22Rv1 (cell line): ENCODE data around the gene RHOD.
A peak's percentile ranks its signal among the peaks of the same experiment; 100 is the strongest.

Experiments
- H3K27ac ChIP-seq: fragments of 450-650 bp; 2 replicates; pipeline ENCODE4 v1.5.1; 2017
- CTCF ChIP-seq: fragments of 450-650 bp; IDR thresholded peaks from 2 replicates; pipeline ENCODE4 v1.5.1; 2017; ENCODE audit warnings: mild to moderate bottlenecking
- ZFX ChIP-seq: fragments of 450-650 bp; IDR thresholded peaks from 2 replicates; pipeline ENCODE4 v1.6.1; 2017; ENCODE audit warnings: antibody characterized with exemption, borderline replicate concordance

Gene RHOD

GRCh38 chr11:67054836-67055523 is 1.7 kb upstream of the RHOD start:
- TF ChIP-seq CTCF (no peak), ZFX (no peak)
- peak overlapping the region; percentile 85 for H3K27ac ChIP-seq

GRCh38 chr11:67055812-67056211 is 835 bp upstream of the RHOD start:
- TF ChIP-seq ZFX, result no peak
- peak overlapping the region; percentile 85 for H3K27ac ChIP-seq

GRCh38 chr11:67057205-67057672 is 592 bp downstream of the RHOD start:
- no peak overlapping the region for H3K27ac ChIP-seq
- TF ChIP-seq CTCF (no peak), ZFX (no peak)

- H3K27ac ChIP-seq, result no peak overlapping the region
- TF ChIP-seq CTCF (no peak), ZFX (no peak)
These were observed 1.9 kb downstream of the RHOD start for GRCh38 chr11:67058506-67058905.

- H3K27ac ChIP-seq, result no peak overlapping the region
- TF ChIP-seq CTCF, result no peak
- no peak for TF ChIP-seq ZFX
These were observed 3.0 kb downstream of the RHOD start for GRCh38 chr11:67059671-67060070.

- TF ChIP-seq ZFX (no peak), CTCF (no peak)
- H3K27ac ChIP-seq, result no peak overlapping the region
These were observed 3.5 kb downstream of the RHOD start for GRCh38 chr11:67060111-67060522.

- TF ChIP-seq ZFX (no peak), CTCF (no peak)
- H3K27ac ChIP-seq, result no peak overlapping the region
These were observed 6.1 kb downstream of the RHOD start for GRCh38 chr11:67062526-67063373.
